SK-N-MC (cell line): ENCODE results near the gene PFN4.
"Not testable (repeated sequence)": the region's sequence is repeated elsewhere in the genome, so short reads cannot be mapped to it uniquely, and the experiment has no call there.

Experiments used
- EZH2 ChIP-seq: fragments of 200-600 bp; sonication (generic); IDR thresholded peaks from one replicate; pipeline ENCODE4 v1.6.1; 2017; ENCODE audit warnings: antibody characterized with exemption
- FOXP2 ChIP-seq: optimal IDR thresholded peaks from 2 replicates; pipeline ENCODE3; 2011; ENCODE audit warnings: mild to moderate bottlenecking, moderate library complexity; ENCODE audit not compliant: insufficient read depth; ENCODE audit errors: extremely low read length, control extremely low read depth
- POLR2AphosphoS5 ChIP-seq: IDR thresholded peaks from 2 replicates; pipeline ENCODE4 v1.6.1; 2012; ENCODE audit warnings: mild to moderate bottlenecking, low read depth, low read length, borderline replicate concordance

DNA sequence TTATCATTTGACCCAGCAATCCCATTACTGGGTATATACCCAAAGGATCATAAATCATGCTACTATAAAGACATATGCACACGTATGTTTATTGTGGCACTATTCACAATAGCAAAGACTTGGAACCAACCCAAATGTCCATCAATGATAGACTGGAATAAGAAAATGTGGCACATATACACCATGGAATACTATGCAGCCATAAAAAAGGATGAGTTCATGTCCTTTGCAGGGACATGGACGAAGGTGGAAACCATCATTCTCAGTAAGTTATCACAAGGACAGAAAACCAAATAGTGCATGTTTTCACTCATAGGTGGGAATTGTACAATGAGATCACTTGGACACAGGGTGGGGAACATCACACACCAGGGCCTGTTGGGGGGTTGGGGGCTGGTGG lies 22.4 kb downstream of the PFN4 start:
- not testable (repeated sequence) for TF ChIP-seq POLR2AphosphoS5, EZH2, FOXP2
